Chondrocyte (in vitro differentiated cells): ENCODE results near the gene DUSP16. TPM values are rescaled to one million over a fixed set of nuclear protein-coding genes. Genes with fewer than 3 reads are reported as not detected.

ENCODE experiments used
- DNase-seq: peaks from one replicate; pipeline ENCODE4 v3.0.0; 2021; ENCODE audit warnings: mixed read lengths, low spot score
- H3K27ac Mint-ChIP-seq: one replicate; pipeline ENCODE4 v1.8.0; 2021; ENCODE audit warnings: mild to moderate bottlenecking, moderate library complexity, mixed read lengths; ENCODE audit not compliant: unreplicated experiment
- H3K27me3 Mint-ChIP-seq: 2 replicates; pipeline ENCODE4 v1.8.0; 2021; ENCODE audit warnings: low read depth, mixed read lengths
- H3K36me3 Mint-ChIP-seq: 2 replicates; pipeline ENCODE4 v1.8.0; 2021; ENCODE audit warnings: low read depth, mixed read lengths
- H3K4me1 Mint-ChIP-seq: 2 replicates; pipeline ENCODE4 v1.8.0; 2021; ENCODE audit warnings: low read depth, mild to moderate bottlenecking, mixed read lengths
- H3K4me3 Mint-ChIP-seq: one replicate; pipeline ENCODE4 v1.8.0; 2021; ENCODE audit warnings: mild to moderate bottlenecking, moderate library complexity, mixed read lengths; ENCODE audit not compliant: unreplicated experiment
- H3K9me3 Mint-ChIP-seq: 2 replicates; pipeline ENCODE4 v1.8.0; 2021; ENCODE audit warnings: low read depth, mixed read lengths
- CTCF ChIP-seq: fragments of 200-600 bp; sonication (generic); IDR thresholded peaks from 2 replicates; pipeline ENCODE4 v1.5.0; 2021; ENCODE audit warnings: antibody characterized with exemption, mild to moderate bottlenecking, moderate library complexity
- total RNA-seq: library from RNA; stranded (reverse); gene quantifications from 3 replicates; pipeline ENCODE4 v1.2.1, GENCODE V29; 2021

DUSP16 gene
- total RNA-seq, 1 donor from 2014 or later: 13.7 TPM

- H3K27ac Mint-ChIP-seq: no peak overlapping the region
- H3K9me3 Mint-ChIP-seq: no peaks in the 10 kb centered on the region
- H3K36me3 Mint-ChIP-seq: no peaks in the 10 kb centered on the region
- no peaks in the 10 kb centered on the region for H3K27me3 Mint-ChIP-seq
- TF ChIP-seq CTCF: no peak
- H3K4me1 Mint-ChIP-seq: peaks cover 10% of the 10 kb centered on the region
- H3K4me3 Mint-ChIP-seq: no peak overlapping the region
- no peak for DNase-seq
Measured at GRCh38 chr12:12539028-12539810, 23.4 kb downstream of the DUSP16 start.

- Mint-ChIP-seq H3K4me3 (no peak overlapping the region), H3K27ac (no peak overlapping the region), H3K27me3 (no peaks in the 10 kb centered on the region), H3K4me1 (peaks cover 17% of the 10 kb centered on the region), H3K9me3 (no peaks in the 10 kb centered on the region), H3K36me3 (no peaks in the 10 kb centered on the region)
- no peak for DNase-seq
- TF ChIP-seq CTCF: no peak
Measured at GRCh38 chr12:12538535-12538934, 24.1 kb downstream of the DUSP16 start.

- peaks cover 23% of the 10 kb centered on the region for H3K4me1 Mint-ChIP-seq
Measured at GRCh38 chr12:12537421-12537820, 25.2 kb downstream of the DUSP16 start.

DNA sequence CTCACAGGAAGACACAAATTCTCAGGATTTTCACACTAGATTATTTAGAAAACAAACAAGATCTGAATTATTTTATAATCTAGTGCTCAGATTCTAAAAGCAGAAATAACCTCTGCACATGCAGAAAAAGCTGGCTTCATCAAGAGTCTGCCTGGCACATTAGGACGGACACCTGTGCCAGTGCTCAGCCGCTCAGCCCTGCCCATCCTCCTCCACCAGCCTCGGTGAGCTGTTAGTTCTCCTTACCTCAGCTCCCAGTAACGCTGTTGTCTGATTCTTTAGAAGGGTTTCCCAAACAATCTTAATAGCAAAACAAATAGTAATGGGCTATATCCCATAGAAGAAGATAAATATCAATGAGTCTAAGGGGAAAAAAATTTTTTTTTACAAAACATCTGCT, 27.7 kb downstream of the DUSP16 start:
- Mint-ChIP-seq H3K4me3 (no peak overlapping the region), H3K4me1 (peaks cover 27% of the 10 kb centered on the region), H3K27me3 (no peaks in the 10 kb centered on the region), H3K27ac (no peak overlapping the region), H3K36me3 (no peaks in the 10 kb centered on the region), H3K9me3 (no peaks in the 10 kb centered on the region)
- no peak for TF ChIP-seq CTCF
- no peak for DNase-seq

More at GRCh38 chr12:12537421-12537820, 25.2 kb downstream of the DUSP16 start:
- DNase-seq: no peak
- no peaks in the 10 kb centered on the region for H3K36me3 Mint-ChIP-seq
- H3K27ac Mint-ChIP-seq: no peak overlapping the region
- no peak overlapping the region for H3K4me3 Mint-ChIP-seq
- no peak for TF ChIP-seq CTCF
- no peaks in the 10 kb centered on the region for H3K9me3 Mint-ChIP-seq
- no peaks in the 10 kb centered on the region for H3K27me3 Mint-ChIP-seq

DNA sequence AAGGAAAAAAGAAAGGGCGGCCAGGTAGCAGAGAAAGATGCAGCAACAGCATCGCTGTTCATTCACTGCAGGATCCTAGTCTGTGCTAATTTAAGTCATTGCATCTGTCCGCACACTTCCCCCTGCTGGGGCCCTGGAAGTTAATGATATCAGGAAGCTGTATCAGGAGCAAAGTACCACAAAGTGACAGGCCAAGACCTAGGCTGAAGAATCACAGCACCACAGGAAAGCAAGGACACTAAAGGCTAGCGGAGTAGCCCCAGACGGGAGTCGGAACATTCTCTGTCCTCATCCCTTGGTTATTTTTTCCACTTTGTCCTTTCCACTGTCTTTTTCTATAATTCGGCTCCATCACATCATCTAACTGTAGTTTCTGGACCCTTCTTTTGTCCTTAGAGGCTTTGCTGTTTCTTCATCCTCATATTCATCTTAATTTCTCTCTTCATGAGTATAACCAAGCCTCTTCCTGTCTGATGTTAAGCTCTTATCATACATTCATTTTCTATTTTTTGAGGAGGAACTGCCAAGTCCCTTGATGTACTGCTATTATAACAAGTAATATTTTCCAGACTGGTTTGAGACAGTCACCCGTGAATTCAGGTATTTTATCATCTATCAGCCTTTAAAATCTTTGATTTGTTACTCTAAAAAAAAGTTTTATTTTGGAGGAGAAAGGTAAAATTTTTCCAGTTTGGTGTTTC, 28.3 kb downstream of the DUSP16 start:
- Mint-ChIP-seq H3K4me3 (no peak overlapping the region), H3K9me3 (no peaks in the 10 kb centered on the region), H3K36me3 (peaks cover 3% of the 10 kb centered on the region), H3K27ac (no peak overlapping the region), H3K4me1 (peaks cover 33% of the 10 kb centered on the region), H3K27me3 (no peaks in the 10 kb centered on the region)
- TF ChIP-seq CTCF: no peak
- DNase-seq: no peak
